Thyroid gland (tissue), 4 donors: ENCODE results near the gene COQ10A.

Experiments
- POLR2A ChIP-seq, 2 donors: fragments of 450-650 bp; IDR thresholded peaks; one replicate each; pipeline ENCODE4 v1.6.1; 2017; ENCODE audit warnings: antibody characterized with exemption in 2 of 2, mild to moderate bottlenecking in 2 of 2, moderate library complexity in 1 of 2
- TF ChIP-seq, protein P1 (sequence below), 6 experiments: fragments of 200-600 bp in 3 of 6; fragments of 450-650 bp in 3 of 6; sonication (generic) in 3 of 6; IDR thresholded peaks; one replicate each; pipeline ENCODE4 v1.5.1; 2016 to 2019; ENCODE audit warnings: antibody characterized with exemption in 6 of 6, mild to moderate bottlenecking in 2 of 6, inconsistent platforms in 1 of 6, moderate library complexity in 1 of 6

GRCh38 chr12:56234746-56235436, 31.9 kb upstream of the COQ10A start:
- no peak for TF ChIP-seq POLR2A (IDR thresholded peaks at IDR 0.05)
- TF ChIP-seq, protein P1, sequence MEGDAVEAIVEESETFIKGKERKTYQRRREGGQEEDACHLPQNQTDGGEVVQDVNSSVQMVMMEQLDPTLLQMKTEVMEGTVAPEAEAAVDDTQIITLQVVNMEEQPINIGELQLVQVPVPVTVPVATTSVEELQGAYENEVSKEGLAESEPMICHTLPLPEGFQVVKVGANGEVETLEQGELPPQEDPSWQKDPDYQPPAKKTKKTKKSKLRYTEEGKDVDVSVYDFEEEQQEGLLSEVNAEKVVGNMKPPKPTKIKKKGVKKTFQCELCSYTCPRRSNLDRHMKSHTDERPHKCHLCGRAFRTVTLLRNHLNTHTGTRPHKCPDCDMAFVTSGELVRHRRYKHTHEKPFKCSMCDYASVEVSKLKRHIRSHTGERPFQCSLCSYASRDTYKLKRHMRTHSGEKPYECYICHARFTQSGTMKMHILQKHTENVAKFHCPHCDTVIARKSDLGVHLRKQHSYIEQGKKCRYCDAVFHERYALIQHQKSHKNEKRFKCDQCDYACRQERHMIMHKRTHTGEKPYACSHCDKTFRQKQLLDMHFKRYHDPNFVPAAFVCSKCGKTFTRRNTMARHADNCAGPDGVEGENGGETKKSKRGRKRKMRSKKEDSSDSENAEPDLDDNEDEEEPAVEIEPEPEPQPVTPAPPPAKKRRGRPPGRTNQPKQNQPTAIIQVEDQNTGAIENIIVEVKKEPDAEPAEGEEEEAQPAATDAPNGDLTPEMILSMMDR (IDR thresholded peaks at IDR 0.05): no peak
